HEK293T (cell line): Measurements from ENCODE around the gene KCNK5.

ENCODE experiments used
- CTCF ChIA-PET: fragments of 350-600 bp; formaldehyde crosslinking; extraction: SDS; loops from one replicate; lab custom pipeline; 2021; ENCODE audit warnings: antibody characterized with exemption, inconsistent platforms; lab: Yijun Ruan, JAX
- POLR2A ChIA-PET: fragments of 350-600 bp; formaldehyde crosslinking; extraction: SDS; loops from one replicate; lab custom pipeline; 2020; ENCODE audit warnings: antibody characterized with exemption, inconsistent platforms; lab: Yijun Ruan, JAX
- DNase-seq: peaks from one replicate; pipeline ENCODE4 v3.0.0; 2012; ENCODE audit warnings: mixed read lengths; ENCODE audit errors: extremely low spot score
- ARNT ChIP-seq: fragments of 450-650 bp; IDR thresholded peaks from 2 replicates; pipeline ENCODE4 v1.6.1; 2017; ENCODE audit warnings: mild to moderate bottlenecking
- BHLHE40 ChIP-seq: fragments of 450-650 bp; IDR thresholded peaks from 2 replicates; pipeline ENCODE4 v1.6.1; 2016; ENCODE audit warnings: mild to moderate bottlenecking, moderate library complexity, borderline replicate concordance
- CTBP1 ChIP-seq: fragments of 450-650 bp; IDR thresholded peaks from 2 replicates; pipeline ENCODE4 v1.6.1; 2016; ENCODE audit warnings: borderline replicate concordance
- ELF4 ChIP-seq: fragments of 450-650 bp; IDR thresholded peaks from 2 replicates; pipeline ENCODE4 v1.6.1; 2017; ENCODE audit warnings: antibody characterized with exemption
- FOXA1 ChIP-seq: fragments of 450-650 bp; IDR thresholded peaks from 2 replicates; pipeline ENCODE4 v1.6.1; 2016; ENCODE audit warnings: mild to moderate bottlenecking
- FOXK2 ChIP-seq: fragments of 450-650 bp; IDR thresholded peaks from 2 replicates; pipeline ENCODE4 v1.6.1; 2016; ENCODE audit warnings: mild to moderate bottlenecking
- FOXM1 ChIP-seq: fragments of 450-650 bp; IDR thresholded peaks from 2 replicates; pipeline ENCODE4 v1.6.1; 2017; ENCODE audit warnings: mild to moderate bottlenecking, borderline replicate concordance
- HDGF ChIP-seq: fragments of 450-650 bp; IDR thresholded peaks from 2 replicates; pipeline ENCODE4 v1.6.1; 2017; ENCODE audit warnings: antibody characterized with exemption, borderline replicate concordance
- L3MBTL2 ChIP-seq: fragments of 450-650 bp; conservative IDR thresholded peaks from 2 replicates; pipeline ENCODE4 v1.6.1; 2016; ENCODE audit warnings: mild to moderate bottlenecking
- LEF1 ChIP-seq: fragments of 450-650 bp; IDR thresholded peaks from 2 replicates; pipeline ENCODE4 v1.6.1; 2017; ENCODE audit warnings: mild to moderate bottlenecking, borderline replicate concordance
- NFRKB ChIP-seq: fragments of 450-650 bp; IDR thresholded peaks from 2 replicates; pipeline ENCODE4 v1.6.1; 2016; ENCODE audit warnings: mild to moderate bottlenecking, moderate library complexity
- PKNOX1 ChIP-seq: fragments of 450-650 bp; IDR thresholded peaks from 2 replicates; pipeline ENCODE4 v1.6.1; 2016
- SP1 ChIP-seq: fragments of 450-650 bp; IDR thresholded peaks from 2 replicates; pipeline ENCODE4 v1.6.1; 2017
- SUZ12 ChIP-seq: fragments of 450-650 bp; IDR thresholded peaks from 2 replicates; pipeline ENCODE4 v1.6.1; 2016; ENCODE audit warnings: mild to moderate bottlenecking
- TARDBP ChIP-seq: fragments of 450-650 bp; IDR thresholded peaks from 2 replicates; pipeline ENCODE4 v1.6.1; 2016
- ZNF384 ChIP-seq: fragments of 450-650 bp; IDR thresholded peaks from 2 replicates; pipeline ENCODE4 v1.6.1; 2016

The KCNK5 gene

GRCh38 chr6:39214846-39215639, 14.2 kb downstream of the KCNK5 start:
- DNase-seq, result no peak
- ChIA-PET POLR2A (no interaction called here), CTCF (no interaction called here)
- TF ChIP-seq ZNF384, result no peak
- TF ChIP-seq PKNOX1, result no peak
- TF ChIP-seq SP1, result no peak
- no peak for TF ChIP-seq FOXK2
- TF ChIP-seq FOXM1, result no peak
- no peak for TF ChIP-seq ARNT
- TF ChIP-seq LEF1, result no peak
- TF ChIP-seq ELF4, result no peak
- no peak for TF ChIP-seq CTBP1
- TF ChIP-seq HDGF, result no peak

- POLR2A ChIA-PET, result no interaction called here
- no peak for DNase-seq
- no peak for TF ChIP-seq FOXK2
- CTCF ChIA-PET, result interaction anchor here (0.5 kb wide), 1 partner anchor 25 kb away, joined by 3 read pairs; no protein-coding TSS in a partner anchor
Observed at GRCh38 chr6:39214120-39214813, 15.0 kb downstream of the KCNK5 start.

GRCh38 chr6:39213195-39213920, 15.9 kb downstream of the KCNK5 start:
- DNase-seq, result no peak
- TF ChIP-seq HDGF (no peak), BHLHE40 (no peak), ELF4 (no peak), CTBP1 (no peak), SUZ12 (no peak), FOXM1 (no peak), FOXA1 (no peak), L3MBTL2 (no peak), PKNOX1 (no peak), NFRKB (no peak), ARNT (no peak)
- POLR2A ChIA-PET, result no interaction called here
- CTCF ChIA-PET, result no interaction called here

- TF ChIP-seq BHLHE40, result no peak
- TF ChIP-seq CTBP1, result no peak
- TF ChIP-seq FOXK2, result no peak
- TF ChIP-seq SUZ12, result no peak
- no peak for TF ChIP-seq ARNT
- no peak for TF ChIP-seq LEF1
- TF ChIP-seq FOXM1, result no peak
- TF ChIP-seq HDGF, result no peak
- TF ChIP-seq PKNOX1, result no peak
- TF ChIP-seq ELF4, result no peak
- TF ChIP-seq FOXA1, result no peak
- TF ChIP-seq NFRKB, result no peak
- TF ChIP-seq TARDBP, result no peak
- no peak for TF ChIP-seq ZNF384
- no peak for TF ChIP-seq SP1
- TF ChIP-seq L3MBTL2, result no peak
- no peak for DNase-seq
- ChIA-PET POLR2A (no interaction called here), CTCF (no interaction called here)
Observed at GRCh38 chr6:39211183-39211582, 18.1 kb downstream of the KCNK5 start.

GRCh38 chr6:39210450-39210849, 18.8 kb downstream of the KCNK5 start:
- POLR2A ChIA-PET, result no interaction called here
- TF ChIP-seq TARDBP (no peak), BHLHE40 (no peak), ARNT (no peak), LEF1 (no peak), ELF4 (no peak), L3MBTL2 (no peak), FOXM1 (no peak), HDGF (no peak)
- no peak for DNase-seq
- CTCF ChIA-PET, result no interaction called here

GRCh38 chr6:39209911-39210310, 19.4 kb downstream of the KCNK5 start:
- ChIA-PET POLR2A (no interaction called here), CTCF (no interaction called here)
- no peak for DNase-seq
- TF ChIP-seq TARDBP, result no peak
- TF ChIP-seq LEF1, result no peak
- TF ChIP-seq CTBP1, result no peak
- TF ChIP-seq FOXM1, result no peak
- TF ChIP-seq BHLHE40, result no peak
- TF ChIP-seq SUZ12, result no peak
- TF ChIP-seq ARNT, result no peak
- TF ChIP-seq FOXA1, result no peak
- TF ChIP-seq NFRKB, result no peak
- no peak for TF ChIP-seq ZNF384
- no peak for TF ChIP-seq PKNOX1
- TF ChIP-seq SP1, result no peak
